ENCODE data around the gene CDKN2AIP. TPM values are rescaled to one million over a fixed set of nuclear protein-coding genes. Genes with fewer than 3 reads are reported as not detected.
"Not testable (repeated sequence)": the region's sequence is repeated elsewhere in the genome, so short reads cannot be mapped to it uniquely, and the experiment has no call there.

The CDKN2AIP gene
- total RNA-seq, 1 donor from 2014 or later = 35.3 TPM

- H3K4me1 ChIP-seq = no peaks in the 10 kb centered on the region
- H3K79me2 ChIP-seq (ENCODE audit: low read depth) = no peaks in the 10 kb centered on the region
- Mint-ChIP-seq H3K4me3 (no peak overlapping the region), H3K27ac (no peak overlapping the region), H3K4me1 (peaks cover 38% of the 10 kb centered on the region), H3K9me3 (peaks cover 15% of the 10 kb centered on the region), H3K27me3 (ENCODE audit: insufficient read depth, low read depth) (peaks cover 5% of the 10 kb centered on the region), H3K36me3 (peaks cover 14% of the 10 kb centered on the region)
- DNase-seq (ENCODE audit: low spot score) = no peak
- no peaks in the 10 kb centered on the region for H3K27me3 ChIP-seq
- no peak overlapping the region for H3K4me2 ChIP-seq
- H4K20me1 ChIP-seq (ENCODE audit: low read depth) = no peaks in the 10 kb centered on the region
- TF ChIP-seq EZH2phosphoT487 (IDR thresholded peaks at IDR 0.05) = no peak
- TF ChIP-seq EZH2 (IDR thresholded peaks at IDR 0.05) = no peak
- TF ChIP-seq CTCF (IDR thresholded peaks at IDR 0.05) = no peak
- no peak overlapping the region for H3K27ac ChIP-seq
- no peaks in the 10 kb centered on the region for H3K9me3 ChIP-seq (ENCODE audit: low read depth)
- no peak overlapping the region for H3K9ac ChIP-seq
- H3F3A ChIP-seq (ENCODE audit: low read depth) = no peaks in the 10 kb centered on the region
- no peak overlapping the region for H2AFZ ChIP-seq (replicated peaks)
- no peak overlapping the region for H3K4me3 ChIP-seq
- no peaks in the 10 kb centered on the region for H3K36me3 ChIP-seq
Observed at GRCh38 chr4:183478926-183479325, 34.5 kb downstream of the CDKN2AIP start.

- Mint-ChIP-seq H3K27ac (peak overlapping the region; percentile 91), H3K4me1 (peaks cover 34% of the 10 kb centered on the region), H3K4me3 (peak overlapping the region; percentile 41), H3K9me3 (peaks cover 15% of the 10 kb centered on the region), H3K36me3 (peaks cover 21% of the 10 kb centered on the region)
- not testable (repeated sequence) for H3K27ac ChIP-seq; H3K27me3 Mint-ChIP-seq (ENCODE audit: insufficient read depth, low read depth); H3K27me3 ChIP-seq; H3K36me3 ChIP-seq; H3K4me2 ChIP-seq; H3K4me1 ChIP-seq; H3K79me2 ChIP-seq (ENCODE audit: low read depth); H3F3A ChIP-seq (ENCODE audit: low read depth); H2AFZ ChIP-seq (replicated peaks); H3K9me3 ChIP-seq (ENCODE audit: low read depth); H4K20me1 ChIP-seq (ENCODE audit: low read depth); H3K9ac ChIP-seq; DNase-seq (ENCODE audit: low spot score); H3K4me3 ChIP-seq
Observed at GRCh38 chr4:183482515-183483095, 38.2 kb downstream of the CDKN2AIP start.

DNA sequence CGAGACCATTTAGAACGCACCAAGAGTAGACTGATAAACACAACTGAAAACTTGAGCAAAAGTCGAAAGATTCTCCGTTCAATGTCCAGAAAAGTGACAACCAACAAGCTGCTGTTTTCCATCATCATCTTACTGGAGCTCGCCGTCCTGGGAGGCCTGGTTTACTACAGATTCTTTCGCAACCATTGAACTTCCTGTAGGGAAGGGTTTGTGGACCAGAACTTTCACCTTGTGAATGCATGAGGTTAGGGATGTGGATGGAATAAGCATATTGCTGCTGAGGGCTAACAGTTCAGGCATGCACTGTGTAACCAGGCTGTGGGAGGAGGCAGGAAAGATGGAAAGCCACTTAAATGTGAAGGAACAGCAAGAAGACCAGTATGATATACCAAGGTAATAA lies 39.6 kb downstream of the CDKN2AIP start:
- Mint-ChIP-seq H3K27ac (no peak overlapping the region), H3K4me3 (no peak overlapping the region), H3K4me1 (peaks cover 24% of the 10 kb centered on the region), H3K9me3 (peaks cover 15% of the 10 kb centered on the region), H3K27me3 (ENCODE audit: insufficient read depth, low read depth) (peaks cover 5% of the 10 kb centered on the region), H3K36me3 (peaks cover 21% of the 10 kb centered on the region)
- Histone ChIP-seq H3K4me2 (no peak overlapping the region), H3K27ac (no peak overlapping the region), H3K9me3 (ENCODE audit: low read depth) (no peaks in the 10 kb centered on the region), H3K27me3 (no peaks in the 10 kb centered on the region), H2AFZ (replicated peaks) (no peak overlapping the region), H3F3A (ENCODE audit: low read depth) (no peaks in the 10 kb centered on the region), H3K4me3 (no peak overlapping the region), H3K4me1 (no peaks in the 10 kb centered on the region), H3K79me2 (ENCODE audit: low read depth) (no peaks in the 10 kb centered on the region), H3K36me3 (no peaks in the 10 kb centered on the region), H3K9ac (no peak overlapping the region), H4K20me1 (ENCODE audit: low read depth) (no peaks in the 10 kb centered on the region)
- DNase-seq (ENCODE audit: low spot score) = no peak
- no peak for TF ChIP-seq EZH2phosphoT487 (IDR thresholded peaks at IDR 0.05)
- TF ChIP-seq EZH2 (IDR thresholded peaks at IDR 0.05) = no peak
- TF ChIP-seq CTCF (IDR thresholded peaks at IDR 0.05) = no peak

DNA sequence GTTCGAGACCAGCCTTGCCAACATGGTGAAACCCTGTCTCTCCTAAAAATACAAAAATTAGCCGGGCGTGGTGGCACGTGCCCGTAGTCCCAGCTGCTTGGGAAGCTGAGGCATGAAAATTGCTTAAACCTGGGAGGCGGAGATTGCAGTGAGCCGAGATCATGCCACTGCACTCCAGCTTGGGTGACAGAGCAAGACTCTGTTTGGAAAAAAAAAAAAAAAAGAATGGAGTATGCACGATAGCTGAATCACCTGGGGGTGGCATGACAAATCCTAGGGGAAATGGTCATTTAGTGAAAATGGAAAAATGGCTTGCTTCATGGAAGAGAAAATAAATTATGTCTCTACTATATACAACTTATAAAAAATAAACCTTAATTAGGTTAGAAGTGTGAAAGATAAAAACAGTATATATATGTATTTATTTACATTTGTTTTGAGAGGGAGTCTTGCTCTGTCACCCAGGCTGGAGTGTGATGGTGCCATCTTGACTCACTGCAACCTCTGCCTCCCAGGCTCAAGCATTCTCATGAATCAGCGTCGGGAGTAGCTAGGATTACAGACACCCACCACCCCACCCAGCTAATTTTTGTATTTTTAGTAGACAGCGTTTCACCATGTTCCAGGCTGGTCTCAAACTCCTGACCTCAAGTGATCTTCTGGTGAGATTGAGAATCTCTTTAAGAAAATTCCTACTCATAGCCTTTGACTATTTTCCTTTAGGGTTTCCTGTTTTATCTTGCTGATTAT lies 41.1 kb downstream of the CDKN2AIP start:
- H3K36me3 Mint-ChIP-seq = peaks cover 25% of the 10 kb centered on the region
- DNase-seq (ENCODE audit: low spot score) = no peak
- Histone ChIP-seq H3K79me2 (ENCODE audit: low read depth) (no peaks in the 10 kb centered on the region), H3K4me2 (no peak overlapping the region), H2AFZ (replicated peaks) (no peak overlapping the region), H3K9ac (no peak overlapping the region), H3K27ac (no peak overlapping the region), H3K4me1 (no peaks in the 10 kb centered on the region), H3F3A (ENCODE audit: low read depth) (no peaks in the 10 kb centered on the region), H3K27me3 (no peaks in the 10 kb centered on the region), H3K36me3 (no peaks in the 10 kb centered on the region), H3K9me3 (ENCODE audit: low read depth) (no peaks in the 10 kb centered on the region), H3K4me3 (no peak overlapping the region), H4K20me1 (ENCODE audit: low read depth) (no peaks in the 10 kb centered on the region)
- no peak for TF ChIP-seq EZH2 (IDR thresholded peaks at IDR 0.05)
- no peak for TF ChIP-seq EZH2phosphoT487 (IDR thresholded peaks at IDR 0.05)
- TF ChIP-seq CTCF (IDR thresholded peaks at IDR 0.05) = no peak
- no peak overlapping the region for H3K27ac Mint-ChIP-seq
- peaks cover 5% of the 10 kb centered on the region for H3K27me3 Mint-ChIP-seq (ENCODE audit: insufficient read depth, low read depth)
- peaks cover 17% of the 10 kb centered on the region for H3K4me1 Mint-ChIP-seq
- H3K9me3 Mint-ChIP-seq = peaks cover 15% of the 10 kb centered on the region
- no peak overlapping the region for H3K4me3 Mint-ChIP-seq
